ENCODE results near the gene ZNF653. TPM values are rescaled to one million over a fixed set of nuclear protein-coding genes. Genes with fewer than 3 reads are reported as not detected.

Gene ZNF653
- total and polyA plus RNA-seq, 2 donors (not counting 3 experiments of a cell fraction or from before 2014, with no cell fraction given): 7.0 to 8.7 TPM

- Histone ChIP-seq H3K79me2 (ENCODE audit: control insufficient read depth, insufficient read depth, low read length) (no peaks in the 10 kb centered on the region), H3K9ac (replicated peaks; ENCODE audit: extremely low read depth, insufficient read depth, low read length) (no peak overlapping the region), H3K4me2 (ENCODE audit: insufficient read depth, low read length) (no peak overlapping the region), H3K4me1 (ENCODE audit: control insufficient read depth, extremely low read depth, insufficient read depth, low read length) (peaks cover 5% of the 10 kb centered on the region), H3K27me3 (ENCODE audit: control insufficient read depth in 2 of 2, insufficient read depth in 2 of 2, low read length in 2 of 2) (no peaks in the 10 kb centered on the region), H4K20me1 (replicated peaks; ENCODE audit: control insufficient read depth, extremely low read depth, insufficient read depth, low read length) (no peaks in the 10 kb centered on the region), H3K9me1 (replicated peaks; ENCODE audit: control insufficient read depth, extremely low read depth, insufficient read depth, low read length) (no peaks in the 10 kb centered on the region), H3K27ac (ENCODE audit: insufficient read depth, low read depth, low read length) (no peak overlapping the region), H3K36me3 (ENCODE audit: control insufficient read depth in 2 of 2, extremely low read depth in 1 of 2, insufficient read depth in 2 of 2, low read length in 2 of 2) (peaks cover 0 to 4% of the 10 kb centered on the region in 2 experiments), H3K9me3 (replicated peaks; ENCODE audit: control insufficient read depth, insufficient read depth, low read length) (no peaks in the 10 kb centered on the region), H2AFZ (ENCODE audit: low read depth, low read length) (no peak overlapping the region), H3K4me3 (replicated peaks in 1 of 3; ENCODE audit: insufficient read depth in 1 of 3, low read depth in 1 of 3, low read length in 3 of 3) (no peak overlapping the region)
- no peak for DNase-seq (ENCODE audit: low read depth, low spot score)
- TF ChIP-seq JUN (IDR thresholded peaks at IDR 0.05; ENCODE audit: borderline replicate concordance, insufficient read depth, insufficient read length, low read depth) (no peak), POLR2AphosphoS5 (IDR thresholded peaks at IDR 0.05; ENCODE audit: insufficient read depth, low read depth, low read length) (no peak), GATA2 (IDR thresholded peaks at IDR 0.05; ENCODE audit: insufficient read depth, insufficient read length, low read depth, low read length) (no peak)
- ChIA-PET POLR2A (interaction anchor here (0.6 kb wide), 1 partner anchor 48 kb away, joined by 5 read pairs; no protein-coding TSS in a partner anchor), CTCF (no interaction called here)
- no TSS peak for BruUV-seq (replicated peaks)
- FAIRE-seq: no peak
- intact Hi-C loops (cut with micrococcal nuclease) (no loop called here), dilution Hi-C loops (cut with MboI; ENCODE audit: extremely low pct_ligation_motif_present, low sequenced_read_pairs) (no loop called here)
Measured at GRCh38 chr19:11510444-11510843, 4.8 kb upstream of the ZNF653 start.

GRCh38 chr19:11507370-11508078, 1.9 kb upstream of the ZNF653 start:
- no peak overlapping the region for H2AFZ ChIP-seq (ENCODE audit: low read depth, low read length)
- CTCF ChIA-PET: no interaction called here
- TF ChIP-seq FOS (IDR thresholded peaks at IDR 0.05; ENCODE audit: borderline replicate concordance, insufficient read depth, low read length) (no peak), MAX (IDR thresholded peaks at IDR 0.05; ENCODE audit: insufficient read depth, insufficient read length) (no peak), GATA2 (IDR thresholded peaks at IDR 0.05; ENCODE audit: insufficient read depth, insufficient read length, low read depth, low read length) (no peak), MYC (IDR thresholded peaks at IDR 0.05; ENCODE audit: low read depth, low read length) (no peak), JUN (IDR thresholded peaks at IDR 0.05; ENCODE audit: borderline replicate concordance, insufficient read depth, insufficient read length, low read depth) (no peak), CTCF (IDR thresholded peaks at IDR 0.05; ENCODE audit: extremely low read depth in 1 of 2, insufficient read depth in 1 of 2, low read depth in 1 of 2, low read length in 2 of 2) (no peak), POLR2AphosphoS5 (IDR thresholded peaks at IDR 0.05; ENCODE audit: insufficient read depth, low read depth, low read length) (no peak), EZH2 (IDR thresholded peaks at IDR 0.05; ENCODE audit: borderline replicate concordance, low read depth, low read length, severe bottlenecking) (no peak), POLR2A (IDR thresholded peaks at IDR 0.05; ENCODE audit: low read depth, low read length) (no peak)
- POLR2A ChIA-PET: no interaction called here
- H3K9ac ChIP-seq (replicated peaks; ENCODE audit: extremely low read depth, insufficient read depth, low read length): no peak overlapping the region
- H3K27me3 ChIP-seq (ENCODE audit: control insufficient read depth in 2 of 2, insufficient read depth in 2 of 2, low read length in 2 of 2): no peaks in the 10 kb centered on the region
- no peaks in the 10 kb centered on the region for H3K36me3 ChIP-seq (ENCODE audit: control insufficient read depth in 2 of 2, extremely low read depth in 1 of 2, insufficient read depth in 2 of 2, low read length in 2 of 2)
- peaks cover 10% of the 10 kb centered on the region for H3K4me1 ChIP-seq (ENCODE audit: control insufficient read depth, extremely low read depth, insufficient read depth, low read length)
- H3K79me2 ChIP-seq (ENCODE audit: control insufficient read depth, insufficient read depth, low read length): no peaks in the 10 kb centered on the region
- DNase-seq (ENCODE audit: low read depth, low spot score): no peak
- no peaks in the 10 kb centered on the region for H3K9me1 ChIP-seq (replicated peaks; ENCODE audit: control insufficient read depth, extremely low read depth, insufficient read depth, low read length)
- no peak overlapping the region for H3K27ac ChIP-seq (ENCODE audit: insufficient read depth, low read depth, low read length)
- intact Hi-C loops (cut with micrococcal nuclease): no loop called here
- no peaks in the 10 kb centered on the region for H4K20me1 ChIP-seq (replicated peaks; ENCODE audit: control insufficient read depth, extremely low read depth, insufficient read depth, low read length)
- no peaks in the 10 kb centered on the region for H3K9me3 ChIP-seq (replicated peaks; ENCODE audit: control insufficient read depth, insufficient read depth, low read length)
- dilution Hi-C loops (cut with MboI; ENCODE audit: extremely low pct_ligation_motif_present, low sequenced_read_pairs): no loop called here
- FAIRE-seq: no peak
- no peak overlapping the region for H3K4me3 ChIP-seq (replicated peaks in 1 of 3; ENCODE audit: insufficient read depth in 1 of 3, low read depth in 1 of 3, low read length in 3 of 3)
- BruUV-seq (replicated peaks): no TSS peak
- no peak overlapping the region for H3K4me2 ChIP-seq (ENCODE audit: insufficient read depth, low read length)
